Esophagus mucosa (tissue), 1 donor: ENCODE results near the gene CD4. TPM values are rescaled to one million over a fixed set of nuclear protein-coding genes. Genes with fewer than 3 reads are reported as not detected.
"Not testable (repeated sequence)": the region's sequence is repeated elsewhere in the genome, so short reads cannot be mapped to it uniquely, and the experiment has no call there.

Experiments
- ATAC-seq: fragments of 200-7000 bp; cut with Tn5 transposase; one replicate; pipeline ENCODE4 v1.9.1; 2020
- total RNA-seq: library from RNA; stranded (reverse); gene quantifications from one replicate; pipeline ENCODE4 v1.2.4, GENCODE V29; 2023
- donor health status: DM: yes; HTN: yes; CAD: no.

Gene CD4
- total RNA-seq, 1 donor from 2014 or later, result 2.2 TPM

- ATAC-seq, result no peak
Measured at GRCh38 chr12:6869049-6870021, 80.0 kb downstream of the CD4 start.

DNA sequence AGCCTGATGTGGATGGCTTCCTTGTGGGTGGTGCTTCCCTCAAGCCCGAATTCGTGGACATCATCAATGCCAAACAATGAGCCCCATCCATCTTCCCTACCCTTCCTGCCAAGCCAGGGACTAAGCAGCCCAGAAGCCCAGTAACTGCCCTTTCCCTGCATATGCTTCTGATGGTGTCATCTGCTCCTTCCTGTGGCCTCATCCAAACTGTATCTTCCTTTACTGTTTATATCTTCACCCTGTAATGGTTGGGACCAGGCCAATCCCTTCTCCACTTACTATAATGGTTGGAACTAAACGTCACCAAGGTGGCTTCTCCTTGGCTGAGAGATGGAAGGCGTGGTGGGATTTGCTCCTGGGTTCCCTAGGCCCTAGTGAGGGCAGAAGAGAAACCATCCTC, 81.0 kb downstream of the CD4 start:
- not testable (repeated sequence) for ATAC-seq

Other genes with a start within 250 kb of the CD4 start
- gene IFFO1, start 233.5 kb upstream of the CD4 start, total RNA-seq, result 1.2 TPM
- gene NOP2, start 221.2 kb upstream of the CD4 start, total RNA-seq, result 30.6 TPM
- 119 TPM for gene CHD4, start 182.1 kb upstream of the CD4 start, total RNA-seq
- gene LPAR5, start 153.6 kb upstream of the CD4 start, total RNA-seq, result 18.9 TPM
- gene ACRBP, start 142.1 kb upstream of the CD4 start, total RNA-seq, result 0.56 TPM
- gene ING4, start 126.4 kb upstream of the CD4 start, total RNA-seq, result 15.4 TPM
- gene ZNF384, start 100.2 kb upstream of the CD4 start, total RNA-seq, result 22.8 TPM
- gene PIANP, start 88.7 kb upstream of the CD4 start, total RNA-seq, result not detected
- 54.3 TPM for gene COPS7A, start 65.5 kb upstream of the CD4 start, total RNA-seq
- gene MLF2, start 36.4 kb upstream of the CD4 start, total RNA-seq, result 122 TPM
- 234 TPM for gene PTMS, start 23.2 kb upstream of the CD4 start, total RNA-seq
- not detected for gene LAG3, start 17.0 kb upstream of the CD4 start, total RNA-seq
- gene GPR162, start 32.3 kb downstream of the CD4 start, total RNA-seq, result 0.76 TPM
- 1.7 TPM for gene P3H3, start 38.9 kb downstream of the CD4 start, total RNA-seq
- gene GNB3, start 51.4 kb downstream of the CD4 start, total RNA-seq, result not detected
- gene CDCA3, start 61.8 kb downstream of the CD4 start, total RNA-seq, result 13.9 TPM
- gene USP5, start 62.6 kb downstream of the CD4 start, total RNA-seq, result 91.1 TPM
- gene TPI1, start 78.0 kb downstream of the CD4 start, total RNA-seq, result 629 TPM
- gene SPSB2, start 83.8 kb downstream of the CD4 start, total RNA-seq, result 6.4 TPM
- gene LRRC23, start 115.3 kb downstream of the CD4 start, total RNA-seq, result 3.2 TPM
- gene ENO2, start 125.1 kb downstream of the CD4 start, total RNA-seq, result 3.7 TPM
- 29.1 TPM for gene ATN1, start 138.4 kb downstream of the CD4 start, total RNA-seq
- not detected for gene RNU7-1, start 154.3 kb downstream of the CD4 start, total RNA-seq
- gene C12orf57, start 154.5 kb downstream of the CD4 start, total RNA-seq, result 84.0 TPM
- 17.8 TPM for gene PTPN6, start 161.8 kb downstream of the CD4 start, total RNA-seq
- gene PHB2, start 181.1 kb downstream of the CD4 start, total RNA-seq, result 221 TPM
- gene EMG1, start 181.4 kb downstream of the CD4 start, total RNA-seq, result 53.9 TPM
- gene LPCAT3, start 228.9 kb downstream of the CD4 start, total RNA-seq, result 40.3 TPM